GM13976 (cell line): ENCODE results near the gene NFKBIA.
"Not testable (repeated sequence)": the region's sequence is repeated elsewhere in the genome, so short reads cannot be mapped to it uniquely, and the experiment has no call there.

Experiments used
- DNase-seq: peaks from one replicate; pipeline ENCODE4 v3.0.0; 2012; ENCODE audit warnings: low spot score
- in situ Hi-C: fragments of 300-500 bp; cut with MboI; formaldehyde crosslinking; loops from one replicate; pipeline ENCODE4 v1.12.0; 2022; ENCODE audit warnings: low sequenced_read_pairs, mixed read lengths, inconsistent platforms; ENCODE audit not compliant: unreplicated experiment
- TF ChIP-seq, protein P1 (sequence below): IDR thresholded peaks from 2 replicates; pipeline ENCODE4 v1.5.1; 2012; ENCODE audit warnings: borderline replicate concordance, mild to moderate bottlenecking; ENCODE audit not compliant: insufficient read depth; ENCODE audit errors: extremely low read depth, missing control alignments, control extremely low read depth

Gene NFKBIA

DNA sequence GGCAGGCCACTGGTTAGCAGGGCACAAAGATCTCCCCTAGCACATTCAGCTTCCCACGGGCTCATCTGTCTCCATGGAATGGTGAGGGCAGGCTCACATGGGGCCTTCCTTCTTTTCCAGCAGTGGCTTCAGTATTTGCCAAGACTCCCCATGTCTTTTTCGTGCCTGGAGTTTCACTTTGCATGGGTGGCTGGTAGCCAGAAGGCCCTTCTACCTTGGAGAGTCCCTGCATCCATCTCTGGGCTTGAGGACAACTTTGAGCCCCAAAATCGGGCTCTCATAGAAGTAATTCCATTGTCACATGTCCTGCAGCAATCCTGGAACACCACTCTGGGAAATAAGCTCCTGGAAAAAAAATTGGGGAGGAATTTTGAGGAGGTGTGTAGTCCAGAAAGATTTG lies 42.1 kb downstream of the NFKBIA start:
- DNase-seq, result no peak
- TF ChIP-seq, protein P1, sequence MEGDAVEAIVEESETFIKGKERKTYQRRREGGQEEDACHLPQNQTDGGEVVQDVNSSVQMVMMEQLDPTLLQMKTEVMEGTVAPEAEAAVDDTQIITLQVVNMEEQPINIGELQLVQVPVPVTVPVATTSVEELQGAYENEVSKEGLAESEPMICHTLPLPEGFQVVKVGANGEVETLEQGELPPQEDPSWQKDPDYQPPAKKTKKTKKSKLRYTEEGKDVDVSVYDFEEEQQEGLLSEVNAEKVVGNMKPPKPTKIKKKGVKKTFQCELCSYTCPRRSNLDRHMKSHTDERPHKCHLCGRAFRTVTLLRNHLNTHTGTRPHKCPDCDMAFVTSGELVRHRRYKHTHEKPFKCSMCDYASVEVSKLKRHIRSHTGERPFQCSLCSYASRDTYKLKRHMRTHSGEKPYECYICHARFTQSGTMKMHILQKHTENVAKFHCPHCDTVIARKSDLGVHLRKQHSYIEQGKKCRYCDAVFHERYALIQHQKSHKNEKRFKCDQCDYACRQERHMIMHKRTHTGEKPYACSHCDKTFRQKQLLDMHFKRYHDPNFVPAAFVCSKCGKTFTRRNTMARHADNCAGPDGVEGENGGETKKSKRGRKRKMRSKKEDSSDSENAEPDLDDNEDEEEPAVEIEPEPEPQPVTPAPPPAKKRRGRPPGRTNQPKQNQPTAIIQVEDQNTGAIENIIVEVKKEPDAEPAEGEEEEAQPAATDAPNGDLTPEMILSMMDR, result no peak
- in situ Hi-C loops, result no loop called here

DNA sequence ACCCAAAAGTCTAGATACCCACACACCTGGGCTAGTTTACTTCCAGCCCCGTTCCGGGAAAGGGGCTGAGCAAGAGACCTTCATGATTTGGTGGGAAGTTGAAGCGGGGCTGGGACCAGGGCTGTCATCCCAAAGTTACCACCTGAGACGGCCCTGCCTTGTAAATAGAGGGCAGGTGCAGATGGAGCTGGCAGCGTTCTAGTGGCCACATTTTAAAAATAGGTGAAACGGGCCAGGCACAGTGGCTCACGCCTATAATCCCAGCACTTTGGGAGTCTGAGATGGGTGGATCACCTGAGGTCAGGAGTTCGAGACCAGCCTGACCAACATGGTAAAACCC lies 43.4 kb downstream of the NFKBIA start:
- TF ChIP-seq, protein P1, result no peak
- DNase-seq, result no peak
- in situ Hi-C loops, result no loop called here

DNA sequence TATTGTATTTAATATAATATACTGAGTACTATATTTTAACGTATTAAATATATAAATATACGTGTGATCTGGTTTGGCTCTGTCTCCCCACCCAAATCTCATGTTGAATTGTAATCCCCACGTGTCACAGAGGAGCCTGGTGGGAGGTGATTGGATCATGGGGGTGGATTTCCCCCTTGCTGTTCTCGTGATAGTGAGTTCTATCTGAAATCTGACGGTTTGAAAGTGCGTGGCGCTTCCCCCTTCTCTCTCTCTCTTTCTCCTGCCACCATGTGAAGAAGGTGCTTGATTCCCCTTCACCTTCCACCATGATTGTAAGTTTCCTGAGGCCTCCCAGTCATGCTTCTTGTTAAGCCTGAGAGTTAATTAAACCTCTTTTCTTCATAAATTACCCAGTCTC lies 44.9 kb downstream of the NFKBIA start:
- DNase-seq, result not testable (repeated sequence)

DNA sequence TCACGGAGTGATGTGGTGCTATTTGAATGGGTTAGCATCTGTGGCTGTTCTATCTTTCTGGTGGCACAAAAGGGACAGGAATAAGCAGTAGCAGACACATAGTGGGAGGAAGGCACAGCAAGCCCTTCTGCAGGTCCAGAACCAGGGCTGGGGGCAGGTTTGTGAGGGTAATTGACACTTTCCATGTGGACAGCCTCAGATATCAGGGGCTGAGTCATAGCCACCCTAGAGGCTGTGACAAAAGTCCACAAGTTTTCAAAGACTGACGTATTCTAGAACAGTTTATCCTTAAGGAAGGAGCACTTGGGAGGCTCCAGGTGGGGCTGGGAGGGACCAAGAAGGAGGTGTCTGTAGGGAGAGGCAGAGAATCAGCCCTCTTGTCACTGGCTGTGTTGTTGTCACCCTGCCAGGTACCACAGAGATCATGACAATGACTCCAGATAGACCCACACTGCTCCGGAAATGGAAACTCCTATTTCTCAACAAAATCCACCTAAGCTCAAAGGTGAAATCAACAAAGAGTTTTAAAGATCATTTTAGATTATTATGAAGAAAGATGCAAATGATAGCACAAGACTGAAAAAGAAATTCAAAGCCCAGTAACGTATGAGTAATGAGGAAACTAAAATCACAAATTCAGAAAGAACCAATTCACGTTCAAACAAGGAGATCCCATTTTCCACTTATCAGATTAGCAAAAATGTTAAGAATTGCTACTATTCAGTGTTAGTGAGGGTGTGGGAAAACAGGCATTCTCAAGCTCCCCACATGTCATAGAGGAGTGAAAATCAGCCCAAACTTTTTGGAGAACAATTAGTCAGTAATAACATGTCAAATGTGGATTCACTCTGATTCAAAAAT lies 48.3 kb downstream of the NFKBIA start:
- in situ Hi-C loops, result no loop called here
- DNase-seq, result no peak
- TF ChIP-seq, protein P1, result no peak

More for the DNA sequence above, 44.9 kb downstream of the NFKBIA start:
- in situ Hi-C loops, result not testable (repeated sequence)

DNA sequence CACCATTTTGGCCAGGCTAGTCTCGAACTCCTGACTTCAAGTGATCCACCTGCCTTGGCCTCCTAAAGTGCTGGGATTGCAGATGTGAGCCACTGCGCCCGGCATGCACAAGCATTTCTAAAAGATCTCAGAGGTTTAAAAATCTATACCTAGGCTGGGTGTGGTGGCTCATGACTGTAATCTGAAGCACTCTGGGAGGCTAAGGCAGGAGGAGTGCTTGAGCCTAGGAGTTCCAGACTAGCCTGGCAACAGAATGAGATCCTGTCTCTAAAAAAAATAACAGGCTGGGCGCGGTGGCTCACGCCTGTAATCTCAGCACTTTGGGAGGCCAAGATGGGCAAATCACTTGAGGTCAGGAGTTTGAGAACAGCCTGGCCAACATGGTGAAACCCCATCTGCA lies 49.3 kb downstream of the NFKBIA start:
- DNase-seq, in situ Hi-C loops: not testable (repeated sequence)

DNA sequence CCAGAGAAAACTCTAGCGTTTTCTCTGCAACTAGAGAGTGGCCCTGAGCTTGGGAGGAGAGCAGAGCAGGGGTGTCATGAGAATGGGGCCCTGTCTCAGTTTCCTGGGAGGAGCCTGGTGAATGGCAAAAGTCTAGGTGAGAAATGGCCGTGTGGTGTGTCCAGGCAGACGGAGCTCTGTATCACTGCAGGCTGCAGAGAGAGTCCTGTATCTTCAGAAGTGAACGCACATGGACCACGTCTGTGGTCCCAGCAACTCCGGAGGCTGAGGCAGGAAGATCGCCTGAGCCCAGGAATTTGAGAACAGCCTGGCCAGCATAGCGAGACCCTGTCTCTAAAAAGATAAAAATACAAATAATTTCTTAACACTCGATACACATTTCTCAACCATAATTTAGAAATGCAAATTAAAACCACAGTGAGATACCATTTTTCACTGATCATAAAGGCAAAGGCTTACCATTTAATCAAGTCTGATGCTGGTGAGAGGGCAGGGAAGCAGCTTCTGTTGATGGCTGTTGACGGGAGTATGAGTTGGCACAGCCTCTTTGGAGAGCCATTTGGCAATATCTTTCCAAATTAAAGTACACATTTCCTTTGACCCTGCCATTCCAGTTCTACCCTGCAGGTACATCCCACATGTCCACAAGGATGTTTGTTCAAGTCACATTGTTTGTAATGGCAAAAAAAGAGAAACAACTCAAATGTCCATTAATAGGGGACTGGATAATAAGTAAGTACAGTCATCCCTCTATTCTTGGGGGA lies 51.0 kb downstream of the NFKBIA start:
- in situ Hi-C loops, result no loop called here
- TF ChIP-seq, protein P1, result no peak
- DNase-seq, result no peak

DNA sequence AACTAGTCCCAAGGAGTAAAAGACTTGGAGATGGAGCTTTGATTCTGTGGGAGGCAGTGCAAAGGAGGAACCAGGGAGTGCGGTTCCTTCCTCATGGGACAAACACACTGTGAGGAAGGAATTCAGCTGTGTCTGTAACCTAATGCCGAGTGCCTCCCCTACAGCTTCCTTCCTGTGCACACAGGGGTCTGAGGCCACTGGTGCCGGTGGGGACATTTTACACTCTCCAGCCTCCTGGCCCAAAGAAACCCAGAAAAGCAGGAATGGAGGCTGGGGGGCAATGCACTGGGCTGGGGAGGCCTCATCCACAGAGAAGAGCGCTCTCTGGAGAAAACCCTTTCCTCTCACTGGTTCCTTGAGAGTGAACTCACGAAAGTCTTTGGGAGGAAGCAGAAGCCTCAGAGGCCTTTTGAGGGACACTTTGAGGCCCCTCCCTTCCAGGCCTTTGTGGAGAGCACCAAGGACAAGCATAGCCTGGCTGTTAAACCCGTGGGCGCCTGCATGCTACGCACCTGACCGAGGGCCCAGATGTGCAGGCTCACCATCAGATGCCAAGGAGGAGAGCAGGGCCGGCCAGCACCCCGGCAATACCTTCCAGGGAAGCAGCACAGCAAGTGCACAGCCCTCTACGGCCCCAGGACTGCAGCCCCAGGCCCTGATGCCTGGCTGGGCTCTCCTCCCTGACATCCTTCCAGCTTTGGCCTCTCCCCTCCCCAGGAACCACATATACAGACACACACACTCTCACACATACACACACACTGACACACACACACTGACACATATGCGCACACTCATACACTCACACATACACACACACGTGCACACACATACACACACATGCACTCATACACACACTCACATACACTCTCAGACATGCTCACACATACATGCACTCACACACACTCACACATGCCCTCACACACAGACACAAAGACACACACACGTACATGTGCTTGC lies 52.0 kb downstream of the NFKBIA start:
- TF ChIP-seq, protein P1, result no peak
- DNase-seq, result peak; percentile 24
- in situ Hi-C loops, result no loop called here
